Loucy (cell line): ENCODE results near the gene CAMTA1.

Source experiments
- EZH2phosphoT487 ChIP-seq: fragments of 200-600 bp; IDR thresholded peaks from 2 replicates; pipeline ENCODE4 v1.6.1; 2018; ENCODE audit warnings: antibody characterized with exemption, mild to moderate bottlenecking, moderate library complexity, borderline replicate concordance
- TF ChIP-seq, protein P1 (sequence below): fragments of 200-600 bp; sonication (generic); conservative IDR thresholded peaks from 2 replicates; pipeline ENCODE4 v1.5.1; 2014; ENCODE audit warnings: mild to moderate bottlenecking, antibody characterized with exemption, low read length

DNA sequence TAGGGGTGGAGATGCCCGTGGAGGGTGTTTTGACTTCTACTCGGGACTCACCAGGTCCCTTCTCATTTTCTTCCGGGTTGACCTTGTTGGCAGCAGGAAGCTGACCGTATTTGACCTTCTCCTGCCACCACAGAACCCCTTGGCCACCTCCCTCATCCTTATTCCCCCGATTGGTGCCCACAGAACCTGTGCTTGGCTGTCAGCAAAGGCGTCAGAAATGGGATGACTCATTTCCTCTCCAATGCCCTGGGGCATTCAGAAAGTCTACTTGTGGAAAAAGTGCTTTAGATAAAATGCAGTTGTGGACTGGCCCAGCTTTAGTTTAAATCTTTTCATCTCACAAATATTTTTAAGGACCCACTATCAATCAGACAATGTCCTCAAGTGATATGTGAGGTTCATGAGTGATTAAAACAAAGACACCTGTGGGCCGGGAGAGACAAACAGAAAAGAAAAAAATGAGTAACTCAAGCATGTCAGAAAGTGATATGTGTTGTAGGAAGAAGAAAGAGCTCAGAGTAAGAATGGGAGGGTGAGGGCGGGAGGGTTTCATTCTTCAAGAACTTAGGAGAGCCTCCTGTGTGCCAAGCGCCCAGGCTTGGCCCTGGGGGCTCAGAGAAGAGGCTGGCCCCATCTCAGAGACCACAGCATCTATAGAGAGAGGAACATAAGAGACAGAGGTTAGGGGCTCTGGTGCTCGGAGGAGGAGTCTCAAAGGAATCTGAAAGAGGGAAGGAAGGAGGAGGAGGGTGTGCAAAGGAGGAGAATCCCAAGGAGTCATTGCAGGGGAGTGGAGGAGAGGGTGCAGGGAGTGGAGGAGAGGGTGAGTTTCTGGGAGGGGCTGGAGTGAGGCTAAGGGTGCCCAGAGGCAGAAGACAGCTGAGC lies 764.3 kb downstream of the CAMTA1 start:
- TF ChIP-seq, protein P1, sequence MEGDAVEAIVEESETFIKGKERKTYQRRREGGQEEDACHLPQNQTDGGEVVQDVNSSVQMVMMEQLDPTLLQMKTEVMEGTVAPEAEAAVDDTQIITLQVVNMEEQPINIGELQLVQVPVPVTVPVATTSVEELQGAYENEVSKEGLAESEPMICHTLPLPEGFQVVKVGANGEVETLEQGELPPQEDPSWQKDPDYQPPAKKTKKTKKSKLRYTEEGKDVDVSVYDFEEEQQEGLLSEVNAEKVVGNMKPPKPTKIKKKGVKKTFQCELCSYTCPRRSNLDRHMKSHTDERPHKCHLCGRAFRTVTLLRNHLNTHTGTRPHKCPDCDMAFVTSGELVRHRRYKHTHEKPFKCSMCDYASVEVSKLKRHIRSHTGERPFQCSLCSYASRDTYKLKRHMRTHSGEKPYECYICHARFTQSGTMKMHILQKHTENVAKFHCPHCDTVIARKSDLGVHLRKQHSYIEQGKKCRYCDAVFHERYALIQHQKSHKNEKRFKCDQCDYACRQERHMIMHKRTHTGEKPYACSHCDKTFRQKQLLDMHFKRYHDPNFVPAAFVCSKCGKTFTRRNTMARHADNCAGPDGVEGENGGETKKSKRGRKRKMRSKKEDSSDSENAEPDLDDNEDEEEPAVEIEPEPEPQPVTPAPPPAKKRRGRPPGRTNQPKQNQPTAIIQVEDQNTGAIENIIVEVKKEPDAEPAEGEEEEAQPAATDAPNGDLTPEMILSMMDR: no peak
- no peak for TF ChIP-seq EZH2phosphoT487
